Stimulated activated CD8-positive, alpha-beta memory T cell treated with anti-CD3 and anti-CD28 coated beads, Interleukin-2, amount 100 ng/mL, for 48 hours (primary cell): ENCODE measurements around the gene KDM4C.
A peak's percentile ranks its signal among the peaks of the same experiment; 100 is the strongest.

ENCODE experiments used
- DNase-seq, 2 donors: peaks; one replicate each; pipeline ENCODE4 v3.0.0-alpha.2; 2020; ENCODE audit warnings: low read depth in 2 of 2

The KDM4C gene

DNA sequence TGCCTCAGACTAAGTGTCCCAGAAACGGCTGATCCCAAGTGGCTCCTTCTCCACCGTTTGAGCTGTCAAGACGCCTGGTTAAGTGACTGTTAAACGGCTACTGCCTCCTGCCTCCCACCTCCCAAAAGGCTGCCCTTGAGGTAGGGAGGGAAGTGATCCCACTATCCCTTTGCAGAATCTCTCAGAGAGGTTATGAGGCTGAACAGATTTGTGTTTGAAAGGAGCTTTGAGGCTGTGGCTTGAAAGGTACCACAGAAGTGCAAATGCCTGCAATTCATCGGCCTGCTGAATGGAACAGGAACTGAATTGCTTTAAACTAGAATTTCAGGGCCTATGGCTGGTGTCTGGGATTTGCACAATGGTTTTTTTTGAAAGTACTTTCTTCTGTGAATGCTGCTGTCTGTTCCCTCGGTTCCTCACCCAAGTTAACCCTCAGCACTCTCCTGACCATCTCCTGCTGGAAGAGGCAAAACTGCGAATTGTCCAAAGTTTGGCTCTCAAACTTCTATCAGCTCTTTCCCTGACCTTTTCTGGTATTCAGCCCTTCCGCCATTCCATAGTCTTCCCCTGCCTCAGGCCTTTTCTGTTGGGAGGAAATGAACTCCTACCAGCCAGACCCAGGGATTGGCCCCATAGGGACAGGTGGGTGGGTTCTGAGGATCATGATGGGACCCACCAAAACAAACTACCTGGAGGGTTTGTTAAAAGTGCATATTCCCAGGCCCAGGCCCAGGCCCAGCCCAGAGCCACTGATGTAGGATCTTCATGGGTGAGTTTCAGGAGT is 453.3 kb downstream of the KDM4C start:
- DNase-seq: no peak

DNA sequence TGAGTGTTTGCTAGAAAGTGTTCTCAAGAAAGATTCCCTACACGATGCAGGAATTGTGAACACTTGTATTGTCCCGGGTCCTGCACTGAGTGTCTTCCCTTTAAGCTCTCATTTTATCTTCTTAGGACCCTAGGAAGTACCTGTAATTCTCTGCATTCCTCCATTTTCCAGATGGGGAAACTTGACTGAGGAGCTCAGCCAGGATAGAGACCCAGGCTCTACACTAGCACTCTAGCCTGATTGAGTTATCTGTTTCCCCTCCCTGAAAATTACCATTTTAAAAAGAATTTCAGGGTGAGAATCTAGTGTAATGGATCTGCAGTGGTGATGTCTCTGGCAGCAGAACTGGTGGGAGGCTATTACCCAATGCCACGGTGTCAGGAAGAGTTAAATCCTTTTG is 453.9 kb downstream of the KDM4C start:
- DNase-seq: no peak

DNA sequence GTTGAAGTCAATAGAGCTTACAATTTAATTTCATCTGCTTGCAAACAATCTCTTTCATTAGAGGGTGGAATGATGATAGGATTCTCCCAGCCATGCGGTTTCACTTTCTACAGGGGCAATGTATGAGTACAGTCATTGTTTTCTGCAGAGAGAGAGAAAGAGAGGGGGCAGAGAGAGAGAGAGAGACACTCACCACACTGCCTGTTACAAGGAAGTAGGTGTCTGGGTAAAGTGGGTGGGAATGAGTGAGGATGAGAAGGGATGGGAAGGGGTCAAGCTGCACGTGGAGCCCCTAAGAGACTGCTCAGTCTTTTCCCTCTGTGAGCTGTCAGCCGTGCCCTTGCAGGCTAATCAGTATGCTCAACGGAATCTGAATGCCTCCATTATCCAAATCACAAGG is 454.3 kb downstream of the KDM4C start:
- DNase-seq: no peak

DNA sequence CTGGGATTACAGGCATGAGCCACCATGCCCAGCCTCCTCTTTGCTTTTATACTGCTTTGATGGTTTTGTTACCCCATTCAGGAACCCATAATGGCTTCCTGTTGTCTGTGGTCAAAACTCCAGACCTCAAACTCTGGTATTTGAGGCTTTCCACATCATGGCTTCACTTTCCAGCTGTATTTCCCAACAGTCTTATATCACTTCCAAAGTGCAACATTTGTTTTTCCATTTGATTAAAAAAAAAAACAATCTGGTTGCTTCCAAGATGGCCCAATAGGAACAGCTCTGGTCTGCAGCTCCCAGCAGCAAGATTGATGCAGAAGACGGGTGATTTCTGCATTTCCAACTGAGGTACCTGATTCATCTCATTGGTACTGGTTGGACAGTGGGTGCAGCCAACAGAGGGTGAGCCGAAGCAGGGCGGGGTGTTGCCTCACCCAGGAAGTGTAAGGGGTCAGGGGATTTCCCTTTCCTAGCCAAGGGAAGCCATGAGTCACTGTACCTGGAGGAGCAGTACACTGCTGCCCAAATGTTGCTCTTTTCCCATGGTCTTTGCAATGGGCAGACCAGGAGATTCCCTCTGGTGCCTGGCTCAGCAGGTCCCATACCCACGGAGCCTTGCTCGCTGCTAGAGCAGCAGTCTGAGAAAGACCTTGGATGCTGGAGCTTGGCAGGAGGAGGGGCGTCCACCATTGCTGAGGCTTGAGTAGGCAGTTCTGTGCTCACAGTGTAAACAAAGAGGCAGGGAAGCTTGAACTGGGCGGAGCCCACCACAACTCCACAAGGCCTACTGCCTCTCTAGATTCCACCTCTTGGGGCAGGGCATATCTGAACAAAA is 458.4 kb downstream of the KDM4C start:
- DNase-seq: peak; percentile 8 to 37

DNA sequence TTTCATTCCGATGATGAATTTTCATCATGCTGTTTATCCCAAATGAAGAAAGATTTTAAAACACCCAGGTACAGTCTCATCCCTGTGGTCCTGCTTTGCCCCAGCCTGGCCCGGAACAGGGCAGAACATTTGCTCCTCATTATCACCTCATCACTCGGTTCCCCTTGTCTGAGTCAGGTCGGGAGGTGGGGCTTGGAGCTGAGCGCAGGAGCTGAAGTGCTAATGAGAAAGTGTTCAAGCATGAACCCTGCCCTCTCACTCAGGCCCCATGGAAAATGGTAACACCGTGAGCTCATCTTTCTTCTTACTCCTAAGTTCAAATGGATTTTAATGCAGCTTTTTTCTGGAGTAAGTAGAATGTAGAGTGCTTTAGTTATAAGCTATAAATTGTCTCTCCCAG is 466.2 kb downstream of the KDM4C start:
- DNase-seq: no peak
